HEK293 (cell line): ENCODE results near the gene FPR1.
"Not testable (repeated sequence)": the region's sequence is repeated elsewhere in the genome, so short reads cannot be mapped to it uniquely, and the experiment has no call there.

Experiments used
- CTCF ChIA-PET: fragments of 350-600 bp; formaldehyde crosslinking; extraction: SDS; loops from one replicate; lab custom pipeline; 2021; ENCODE audit warnings: antibody characterized with exemption; lab: Yijun Ruan, JAX
- POLR2A ChIA-PET: fragments of 300-600 bp; formaldehyde crosslinking; extraction: SDS; loops from one replicate; lab custom pipeline; 2020; ENCODE audit warnings: antibody characterized with exemption, inconsistent platforms; lab: Yijun Ruan, JAX
- H3K27ac ChIP-seq: fragments of 200-500 bp; sonication (Bioruptor generic); 2 replicates; pipeline ENCODE4 v1.5.1; 2014; ENCODE audit warnings: low read depth, low read length, control low read depth, inconsistent platforms; ENCODE audit errors: extremely low read depth
- H3K36me3 ChIP-seq, 2 experiments: fragments of 200-500 bp in 1 of 2; sonication (Bioruptor generic) in 1 of 2; 1 replicate in 1 of 2; 2 replicates in 1 of 2; pipeline ENCODE4 v1.5.1; 2014 to 2017; ENCODE audit warnings: inconsistent platforms in 2 of 2, low read length in 2 of 2; ENCODE audit not compliant: control insufficient read depth in 2 of 2, insufficient read depth in 1 of 2
- H3K4me1 ChIP-seq: fragments of 200-500 bp; sonication (Bioruptor generic); 2 replicates; pipeline ENCODE4 v1.5.1; 2014; ENCODE audit warnings: mild to moderate bottlenecking, low read length, inconsistent platforms; ENCODE audit not compliant: control insufficient read depth, insufficient read depth
- H3K4me3 ChIP-seq: 2 replicates; pipeline ENCODE4 v1.5.1; 2011; ENCODE audit warnings: low read depth, mild to moderate bottlenecking, control low read depth, low read length, moderate library complexity
- H3K9me3 ChIP-seq: fragments of 200-500 bp; sonication (Bioruptor generic); 2 replicates; pipeline ENCODE4 v1.5.1; 2014; ENCODE audit warnings: low read depth, low read length, inconsistent platforms; ENCODE audit not compliant: control insufficient read depth, insufficient read depth
- IKZF3 ChIP-seq: fragments of 450-650 bp; IDR thresholded peaks from 2 replicates; pipeline ENCODE4 v1.5.0; 2018; ENCODE audit warnings: missing biosample characterization, mild to moderate bottlenecking, missing genetic modification characterization, moderate library complexity
- KLF1 ChIP-seq: fragments of 450-650 bp; formaldehyde crosslinking; IDR thresholded peaks from 2 replicates; pipeline ENCODE4 v1.5.1; 2016; ENCODE audit warnings: missing biosample characterization, missing genetic modification characterization
- KLF10 ChIP-seq: fragments of 450-650 bp; IDR thresholded peaks from 2 replicates; pipeline ENCODE4 v1.5.1; 2018; ENCODE audit warnings: missing biosample characterization, mild to moderate bottlenecking, missing genetic modification characterization
- KLF8 ChIP-seq: fragments of 450-650 bp; formaldehyde crosslinking; IDR thresholded peaks from 2 replicates; pipeline ENCODE4 v1.5.1; 2016; ENCODE audit warnings: missing biosample characterization, missing genetic modification characterization
- KLF9 ChIP-seq: fragments of 450-650 bp; formaldehyde crosslinking; IDR thresholded peaks from 2 replicates; pipeline ENCODE4 v1.5.1; 2016; ENCODE audit warnings: missing biosample characterization, missing genetic modification characterization, low read depth
- OVOL3 ChIP-seq: fragments of 450-650 bp; formaldehyde crosslinking; IDR thresholded peaks from 2 replicates; pipeline ENCODE4 v1.5.1; 2016; ENCODE audit warnings: missing biosample characterization, missing genetic modification characterization
- TCF7L2 ChIP-seq: IDR thresholded peaks from 2 replicates; pipeline ENCODE4 v1.6.1; 2011; ENCODE audit warnings: low read depth, mild to moderate bottlenecking, inconsistent platforms, low read length, moderate library complexity, borderline replicate concordance
- YY1 ChIP-seq: fragments of 450-650 bp; formaldehyde crosslinking; IDR thresholded peaks from 2 replicates; pipeline ENCODE4 v1.5.1; 2018; ENCODE audit warnings: missing biosample characterization, missing genetic modification characterization
- ZBTB17 ChIP-seq: fragments of 450-650 bp; formaldehyde crosslinking; IDR thresholded peaks from 2 replicates; pipeline ENCODE4 v1.5.1; 2016; ENCODE audit warnings: missing biosample characterization, missing genetic modification characterization
- ZBTB20 ChIP-seq: fragments of 450-650 bp; formaldehyde crosslinking; IDR thresholded peaks from 2 replicates; pipeline ENCODE4 v1.5.1; 2016; ENCODE audit warnings: missing biosample characterization, missing genetic modification characterization
- ZNF146 ChIP-seq: fragments of 450-650 bp; formaldehyde crosslinking; IDR thresholded peaks from 2 replicates; pipeline ENCODE4 v1.5.1; 2016; ENCODE audit warnings: missing biosample characterization, missing genetic modification characterization
- ZNF202 ChIP-seq: fragments of 450-650 bp; formaldehyde crosslinking; IDR thresholded peaks from 2 replicates; pipeline ENCODE4 v1.5.1; 2016; ENCODE audit warnings: missing biosample characterization, missing genetic modification characterization, borderline replicate concordance
- ZNF514 ChIP-seq: fragments of 450-650 bp; formaldehyde crosslinking; IDR thresholded peaks from 2 replicates; pipeline ENCODE4 v1.5.1; 2016; ENCODE audit warnings: missing biosample characterization, missing genetic modification characterization
- ZNF521 ChIP-seq: fragments of 450-650 bp; formaldehyde crosslinking; IDR thresholded peaks from 2 replicates; pipeline ENCODE4 v1.5.1; 2017; ENCODE audit warnings: missing biosample characterization, mild to moderate bottlenecking, missing genetic modification characterization
- ZNF76 ChIP-seq: fragments of 450-650 bp; formaldehyde crosslinking; IDR thresholded peaks from 2 replicates; pipeline ENCODE4; 2016; ENCODE audit warnings: low read depth, missing biosample characterization, missing genetic modification characterization, borderline replicate concordance
- ZXDB ChIP-seq: fragments of 450-650 bp; formaldehyde crosslinking; IDR thresholded peaks from 2 replicates; pipeline ENCODE4 v1.5.1; 2016; ENCODE audit warnings: missing biosample characterization, missing genetic modification characterization
- TF ChIP-seq, protein P1 (sequence below): fragments of 450-650 bp; formaldehyde crosslinking; IDR thresholded peaks from 2 replicates; pipeline ENCODE4 v1.5.1; 2017; ENCODE audit warnings: missing biosample characterization, missing genetic modification characterization
- TF ChIP-seq, protein P2 (sequence below): fragments of 450-650 bp; formaldehyde crosslinking; IDR thresholded peaks from 2 replicates; pipeline ENCODE4 v1.5.1; 2016; ENCODE audit warnings: missing biosample characterization, missing genetic modification characterization
- TF ChIP-seq, protein P3 (sequence below): fragments of 450-650 bp; formaldehyde crosslinking; IDR thresholded peaks from 2 replicates; pipeline ENCODE4 v1.5.1; 2016; ENCODE audit warnings: missing biosample characterization, missing genetic modification characterization
- TF ChIP-seq, protein P4 (sequence below): fragments of 450-650 bp; formaldehyde crosslinking; IDR thresholded peaks from 2 replicates; pipeline ENCODE4 v1.5.1; 2017; ENCODE audit warnings: missing biosample characterization, missing genetic modification characterization

The FPR1 gene

DNA sequence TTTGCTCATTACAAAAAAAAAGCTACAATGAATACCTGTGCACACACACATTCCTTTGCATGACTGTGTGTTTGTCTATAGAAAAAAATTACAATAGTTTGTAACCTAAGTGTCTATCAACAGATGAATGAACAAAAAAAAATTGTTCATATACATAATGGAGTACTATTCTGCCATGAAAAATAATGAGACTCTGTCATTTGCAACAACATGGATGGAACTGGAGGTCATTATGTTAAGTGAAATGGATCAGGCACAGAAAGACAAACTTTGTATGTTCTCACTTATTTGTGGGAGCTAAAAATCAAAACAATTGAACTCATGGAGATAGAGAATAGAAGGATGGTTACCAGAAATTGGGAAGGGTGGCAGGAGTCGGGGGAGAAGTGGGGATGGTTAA lies 24.9 kb upstream of the FPR1 start:
- H3K36me3 ChIP-seq, H3K4me3 ChIP-seq, POLR2A ChIA-PET, H3K27ac ChIP-seq, H3K4me1 ChIP-seq, H3K9me3 ChIP-seq: not testable (repeated sequence)
- CTCF ChIA-PET = interaction anchor here (0.7 to 3.3 kb wide), 12 partner anchors 20 to 304 kb away, joined by 3 to 29 read pairs (median 4); no protein-coding TSS in a partner anchor
- peak; percentile 58; the same call in 1 of the 2 replicates for TF ChIP-seq ZNF146

DNA sequence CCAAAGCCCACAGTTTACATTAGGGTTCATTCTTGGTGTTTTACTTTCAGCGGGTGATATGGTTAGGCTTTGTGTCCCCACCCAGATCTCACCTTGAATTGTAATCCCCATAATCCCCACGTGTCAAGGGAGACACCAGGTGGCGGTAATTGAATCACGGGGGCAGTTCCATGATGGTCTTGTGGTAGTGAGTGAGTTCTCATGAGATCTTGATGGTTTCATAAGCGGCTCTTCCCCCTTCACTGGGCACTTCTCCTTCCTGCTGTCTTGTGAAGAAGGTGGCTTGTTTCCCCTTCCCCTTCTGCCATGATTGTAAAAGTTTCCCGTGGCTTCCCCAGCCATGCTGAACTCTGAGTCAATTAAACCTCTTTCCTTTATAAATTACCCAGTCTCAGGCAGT lies 21.3 kb upstream of the FPR1 start:
- Histone ChIP-seq H3K4me3 (no peak overlapping the region), H3K9me3 (no peaks in the 10 kb centered on the region), H3K4me1 (no peaks in the 10 kb centered on the region), H3K27ac (no peak overlapping the region), H3K36me3 (no peaks in the 10 kb centered on the region)
- CTCF ChIA-PET = interaction anchor here (1.2 kb wide), 1 partner anchor 165 kb away, joined by 4 read pairs; no protein-coding TSS in a partner anchor
- no peak for TF ChIP-seq ZNF514 (tag by site-specific recombination)
- POLR2A ChIA-PET = no interaction called here

DNA sequence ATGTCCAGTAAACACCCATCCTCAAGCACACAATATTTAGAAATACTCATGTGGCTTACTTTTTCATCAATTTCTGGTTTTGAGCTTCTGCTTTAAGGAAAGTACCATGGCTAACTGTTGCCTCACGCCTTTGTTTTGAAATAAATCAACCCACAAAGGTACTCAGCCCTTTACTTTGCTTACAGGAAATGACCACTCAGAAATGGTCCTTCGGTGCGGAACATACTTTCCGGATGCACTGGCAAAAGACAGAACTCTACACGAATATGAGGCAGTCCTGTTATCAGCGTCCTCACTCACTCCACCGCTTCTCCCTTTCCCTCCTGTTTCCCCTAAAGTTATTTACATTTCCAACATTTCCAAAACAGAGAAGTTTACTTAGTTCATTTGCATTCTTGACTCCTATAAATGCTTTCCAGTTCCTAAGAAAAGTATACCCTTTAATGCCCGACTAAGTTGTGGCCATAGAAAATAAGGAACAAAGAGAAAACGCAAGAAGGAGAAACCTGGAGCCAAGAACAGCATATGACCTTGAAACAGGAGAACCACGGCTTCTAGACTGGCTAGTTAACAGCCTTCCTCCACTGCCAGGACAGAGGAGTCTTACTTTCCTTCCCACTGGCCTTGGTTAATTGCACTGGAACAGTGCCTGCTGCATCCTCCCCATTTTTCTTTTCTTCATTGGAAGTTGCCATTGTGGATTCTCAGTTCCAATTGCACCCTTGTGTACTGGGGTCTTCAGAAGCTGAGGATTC lies 19.9 kb upstream of the FPR1 start:
- no peak for TF ChIP-seq ZNF76 (tag by site-specific recombination)
- TF ChIP-seq OVOL3 (tag by site-specific recombination) = no peak
- TF ChIP-seq ZNF202 (tag by site-specific recombination) = no peak
- Histone ChIP-seq H3K4me1 (no peaks in the 10 kb centered on the region), H3K36me3 (no peaks in the 10 kb centered on the region), H3K9me3 (no peaks in the 10 kb centered on the region), H3K27ac (no peak overlapping the region), H3K4me3 (no peak overlapping the region)
- POLR2A ChIA-PET = no interaction called here
- CTCF ChIA-PET = interaction anchor here (0.6 to 1.2 kb wide), 4 partner anchors 13 to 282 kb away, joined by 3 to 5 read pairs (median 4); no protein-coding TSS in a partner anchor

DNA sequence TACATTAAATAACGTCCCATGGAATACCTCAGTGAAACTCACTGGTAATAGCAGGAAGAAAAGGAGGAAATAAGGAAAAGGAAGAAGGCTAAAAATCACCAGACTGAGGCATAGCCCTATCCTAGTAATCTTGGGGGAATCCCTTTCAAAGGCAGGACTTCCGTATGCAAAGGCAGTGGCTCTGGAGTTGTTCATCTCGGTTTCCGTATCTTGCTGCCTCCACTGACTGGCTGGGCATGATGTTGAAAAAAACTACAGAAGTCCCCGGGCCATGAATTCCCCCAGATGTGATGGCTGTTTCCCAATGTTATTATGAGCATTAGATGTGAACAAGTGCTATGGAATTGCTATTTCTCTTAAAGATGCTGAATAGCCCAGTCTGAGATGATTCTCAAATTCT lies 14.8 kb upstream of the FPR1 start:
- H3K4me3 ChIP-seq = no peak overlapping the region
- ChIA-PET POLR2A (no interaction called here), CTCF (no interaction called here)
- H3K4me1 ChIP-seq = no peaks in the 10 kb centered on the region
- H3K36me3 ChIP-seq = no peaks in the 10 kb centered on the region
- H3K27ac ChIP-seq = no peak overlapping the region
- H3K9me3 ChIP-seq = no peaks in the 10 kb centered on the region
- TF ChIP-seq ZBTB17 (tag by site-specific recombination) = no peak
- no peak for TF ChIP-seq TCF7L2
- TF ChIP-seq, protein P1, sequence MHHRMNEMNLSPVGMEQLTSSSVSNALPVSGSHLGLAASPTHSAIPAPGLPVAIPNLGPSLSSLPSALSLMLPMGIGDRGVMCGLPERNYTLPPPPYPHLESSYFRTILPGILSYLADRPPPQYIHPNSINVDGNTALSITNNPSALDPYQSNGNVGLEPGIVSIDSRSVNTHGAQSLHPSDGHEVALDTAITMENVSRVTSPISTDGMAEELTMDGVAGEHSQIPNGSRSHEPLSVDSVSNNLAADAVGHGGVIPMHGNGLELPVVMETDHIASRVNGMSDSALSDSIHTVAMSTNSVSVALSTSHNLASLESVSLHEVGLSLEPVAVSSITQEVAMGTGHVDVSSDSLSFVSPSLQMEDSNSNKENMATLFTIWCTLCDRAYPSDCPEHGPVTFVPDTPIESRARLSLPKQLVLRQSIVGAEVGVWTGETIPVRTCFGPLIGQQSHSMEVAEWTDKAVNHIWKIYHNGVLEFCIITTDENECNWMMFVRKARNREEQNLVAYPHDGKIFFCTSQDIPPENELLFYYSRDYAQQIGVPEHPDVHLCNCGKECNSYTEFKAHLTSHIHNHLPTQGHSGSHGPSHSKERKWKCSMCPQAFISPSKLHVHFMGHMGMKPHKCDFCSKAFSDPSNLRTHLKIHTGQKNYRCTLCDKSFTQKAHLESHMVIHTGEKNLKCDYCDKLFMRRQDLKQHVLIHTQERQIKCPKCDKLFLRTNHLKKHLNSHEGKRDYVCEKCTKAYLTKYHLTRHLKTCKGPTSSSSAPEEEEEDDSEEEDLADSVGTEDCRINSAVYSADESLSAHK (tag by site-specific recombination) = no peak
- TF ChIP-seq KLF9 = no peak
- TF ChIP-seq, protein P2, sequence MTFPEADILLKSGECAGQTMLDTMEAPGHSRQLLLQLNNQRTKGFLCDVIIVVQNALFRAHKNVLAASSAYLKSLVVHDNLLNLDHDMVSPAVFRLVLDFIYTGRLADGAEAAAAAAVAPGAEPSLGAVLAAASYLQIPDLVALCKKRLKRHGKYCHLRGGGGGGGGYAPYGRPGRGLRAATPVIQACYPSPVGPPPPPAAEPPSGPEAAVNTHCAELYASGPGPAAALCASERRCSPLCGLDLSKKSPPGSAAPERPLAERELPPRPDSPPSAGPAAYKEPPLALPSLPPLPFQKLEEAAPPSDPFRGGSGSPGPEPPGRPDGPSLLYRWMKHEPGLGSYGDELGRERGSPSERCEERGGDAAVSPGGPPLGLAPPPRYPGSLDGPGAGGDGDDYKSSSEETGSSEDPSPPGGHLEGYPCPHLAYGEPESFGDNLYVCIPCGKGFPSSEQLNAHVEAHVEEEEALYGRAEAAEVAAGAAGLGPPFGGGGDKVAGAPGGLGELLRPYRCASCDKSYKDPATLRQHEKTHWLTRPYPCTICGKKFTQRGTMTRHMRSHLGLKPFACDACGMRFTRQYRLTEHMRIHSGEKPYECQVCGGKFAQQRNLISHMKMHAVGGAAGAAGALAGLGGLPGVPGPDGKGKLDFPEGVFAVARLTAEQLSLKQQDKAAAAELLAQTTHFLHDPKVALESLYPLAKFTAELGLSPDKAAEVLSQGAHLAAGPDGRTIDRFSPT (tag by site-specific recombination) = no peak
- no peak for TF ChIP-seq ZNF202 (tag by site-specific recombination)
- no peak for TF ChIP-seq KLF10
- no peak for TF ChIP-seq IKZF3 (tag by site-specific recombination)
- no peak for TF ChIP-seq ZNF76 (tag by site-specific recombination)
- TF ChIP-seq, protein P3, sequence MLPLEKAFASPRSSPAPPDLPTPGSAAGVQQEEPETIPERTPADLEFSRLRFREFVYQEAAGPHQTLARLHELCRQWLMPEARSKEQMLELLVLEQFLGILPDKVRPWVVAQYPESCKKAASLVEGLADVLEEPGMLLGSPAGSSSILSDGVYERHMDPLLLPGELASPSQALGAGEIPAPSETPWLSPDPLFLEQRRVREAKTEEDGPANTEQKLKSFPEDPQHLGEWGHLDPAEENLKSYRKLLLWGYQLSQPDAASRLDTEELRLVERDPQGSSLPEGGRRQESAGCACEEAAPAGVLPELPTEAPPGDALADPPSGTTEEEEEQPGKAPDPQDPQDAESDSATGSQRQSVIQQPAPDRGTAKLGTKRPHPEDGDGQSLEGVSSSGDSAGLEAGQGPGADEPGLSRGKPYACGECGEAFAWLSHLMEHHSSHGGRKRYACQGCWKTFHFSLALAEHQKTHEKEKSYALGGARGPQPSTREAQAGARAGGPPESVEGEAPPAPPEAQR = no peak
- no peak for TF ChIP-seq YY1 (tag by site-specific recombination)
- no peak for TF ChIP-seq KLF8
- TF ChIP-seq ZXDB (tag by site-specific recombination) = no peak
- no peak for TF ChIP-seq ZBTB20 (tag by site-specific recombination)
- no peak for TF ChIP-seq ZNF521 (tag by site-specific recombination)
- TF ChIP-seq KLF1 (tag by site-specific recombination) = no peak
- TF ChIP-seq, protein P4, sequence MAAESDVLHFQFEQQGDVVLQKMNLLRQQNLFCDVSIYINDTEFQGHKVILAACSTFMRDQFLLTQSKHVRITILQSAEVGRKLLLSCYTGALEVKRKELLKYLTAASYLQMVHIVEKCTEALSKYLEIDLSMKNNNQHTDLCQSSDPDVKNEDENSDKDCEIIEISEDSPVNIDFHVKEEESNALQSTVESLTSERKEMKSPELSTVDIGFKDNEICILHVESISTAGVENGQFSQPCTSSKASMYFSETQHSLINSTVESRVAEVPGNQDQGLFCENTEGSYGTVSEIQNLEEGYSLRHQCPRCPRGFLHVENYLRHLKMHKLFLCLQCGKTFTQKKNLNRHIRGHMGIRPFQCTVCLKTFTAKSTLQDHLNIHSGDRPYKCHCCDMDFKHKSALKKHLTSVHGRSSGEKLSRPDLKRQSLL (tag by site-specific recombination) = no peak
